Transverse colon (tissue), 4 donors: ENCODE data around the gene SIK3.

Experiments
- EP300 ChIP-seq: sonication (generic); formaldehyde crosslinking; IDR thresholded peaks from one replicate; pipeline ENCODE4 v1.6.1; 2017; ENCODE audit warnings: antibody characterized with exemption, low read depth
- POLR2A ChIP-seq: fragments of 450-650 bp; IDR thresholded peaks from one replicate; pipeline ENCODE4 v1.6.1; 2016; ENCODE audit warnings: antibody characterized with exemption, mild to moderate bottlenecking, moderate library complexity
- POLR2AphosphoS5 ChIP-seq, 3 donors: sonication (generic); formaldehyde crosslinking; IDR thresholded peaks; one replicate each; pipeline ENCODE4 v1.6.1; 2016; ENCODE audit warnings: antibody characterized with exemption in 3 of 3
- TF ChIP-seq, protein P1 (sequence below), 5 experiments: fragments of 200-600 bp in 3 of 5; fragments of 450-650 bp in 2 of 5; sonication (generic) in 3 of 5; IDR thresholded peaks; 1 replicate in 2 of 5; 2 replicates in 3 of 5; pipeline ENCODE4 v1.5.1; 2016 to 2017; ENCODE audit warnings: antibody characterized with exemption in 5 of 5, inconsistent platforms in 3 of 5, mild to moderate bottlenecking in 2 of 5, moderate library complexity in 1 of 5

- TF ChIP-seq, protein P1, sequence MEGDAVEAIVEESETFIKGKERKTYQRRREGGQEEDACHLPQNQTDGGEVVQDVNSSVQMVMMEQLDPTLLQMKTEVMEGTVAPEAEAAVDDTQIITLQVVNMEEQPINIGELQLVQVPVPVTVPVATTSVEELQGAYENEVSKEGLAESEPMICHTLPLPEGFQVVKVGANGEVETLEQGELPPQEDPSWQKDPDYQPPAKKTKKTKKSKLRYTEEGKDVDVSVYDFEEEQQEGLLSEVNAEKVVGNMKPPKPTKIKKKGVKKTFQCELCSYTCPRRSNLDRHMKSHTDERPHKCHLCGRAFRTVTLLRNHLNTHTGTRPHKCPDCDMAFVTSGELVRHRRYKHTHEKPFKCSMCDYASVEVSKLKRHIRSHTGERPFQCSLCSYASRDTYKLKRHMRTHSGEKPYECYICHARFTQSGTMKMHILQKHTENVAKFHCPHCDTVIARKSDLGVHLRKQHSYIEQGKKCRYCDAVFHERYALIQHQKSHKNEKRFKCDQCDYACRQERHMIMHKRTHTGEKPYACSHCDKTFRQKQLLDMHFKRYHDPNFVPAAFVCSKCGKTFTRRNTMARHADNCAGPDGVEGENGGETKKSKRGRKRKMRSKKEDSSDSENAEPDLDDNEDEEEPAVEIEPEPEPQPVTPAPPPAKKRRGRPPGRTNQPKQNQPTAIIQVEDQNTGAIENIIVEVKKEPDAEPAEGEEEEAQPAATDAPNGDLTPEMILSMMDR (IDR thresholded peaks at IDR 0.05): no peak
- no peak for TF ChIP-seq POLR2A
- TF ChIP-seq EP300: no peak
- no peak for TF ChIP-seq POLR2AphosphoS5 (IDR thresholded peaks at IDR 0.05)
These were observed 186.1 kb downstream of the SIK3 start for GRCh38 chr11:116911976-116912734.
